LHCN-M2 (cell line): ENCODE measurements around the gene CATSPER1. TPM values are rescaled to one million over a fixed set of nuclear protein-coding genes. Genes with fewer than 3 reads are reported as not detected.

ENCODE experiments used
- DNase-seq: peaks from one replicate; pipeline ENCODE4 v3.0.0-alpha.2; 2012; ENCODE audit warnings: low read depth
- total RNA-seq: library from RNA; depleted of rRNA; stranded (reverse); fragments of >200 nt; gene quantifications from 2 replicates; pipeline ENCODE4 v1.2.3, GENCODE V29; 2014; rRNA removed

CATSPER1 gene
- total RNA-seq, 1 experiment from 2014 or later: 0.75 TPM

- DNase-seq: peak; percentile 41
Measured at GRCh38 chr11:65973439-65974110, 52.7 kb downstream of the CATSPER1 start.

- DNase-seq: no peak
Measured at GRCh38 chr11:65972116-65972515, 54.2 kb downstream of the CATSPER1 start.

- peak; percentile 19 for DNase-seq
Measured at GRCh38 chr11:65968600-65969482, 57.4 kb downstream of the CATSPER1 start.

GRCh38 chr11:65967329-65967934 is 58.8 kb downstream of the CATSPER1 start:
- DNase-seq: no peak

Other genes starting within 250 kb of the CATSPER1 start
- gene AP5B1, start 245.5 kb downstream of the CATSPER1 start, total RNA-seq: 12.8 and 14.1 TPM in 2 replicates
- not detected in 2 replicates for gene OVOL1, start 239.4 kb downstream of the CATSPER1 start, total RNA-seq
- gene SNX32, start 192.5 kb downstream of the CATSPER1 start, total RNA-seq: 0.45 and 0.69 TPM in 2 replicates
- 1,867 and 1,951 TPM in 2 replicates for gene CFL1, start 168.3 kb downstream of the CATSPER1 start, total RNA-seq
- gene MUS81, start 166.0 kb downstream of the CATSPER1 start, total RNA-seq: 49.4 and 51.7 TPM in 2 replicates
- gene EFEMP2, start 153.7 kb downstream of the CATSPER1 start, total RNA-seq: 217 and 228 TPM in 2 replicates
- gene CTSW, start 146.6 kb downstream of the CATSPER1 start, total RNA-seq: 0.40 TPM in 1 of 2 replicates, not detected in the other
- 165 and 171 TPM in 2 replicates for gene FIBP, start 138.0 kb downstream of the CATSPER1 start, total RNA-seq
- gene CCDC85B, start 135.8 kb downstream of the CATSPER1 start, total RNA-seq: 91.2 and 95.5 TPM in 2 replicates
- 257 and 266 TPM in 2 replicates for gene FOSL1, start 126.1 kb downstream of the CATSPER1 start, total RNA-seq
- 57.1 and 69.1 TPM in 2 replicates for gene C11orf68, start 107.4 kb downstream of the CATSPER1 start, total RNA-seq
- 375 and 383 TPM in 2 replicates for gene DRAP1, start 107.1 kb downstream of the CATSPER1 start, total RNA-seq
- gene TSGA10IP, start 81.0 kb downstream of the CATSPER1 start, total RNA-seq: 0.06 TPM in 1 of 2 replicates, not detected in the other
- 36.0 and 45.7 TPM in 2 replicates for gene SART1, start 64.7 kb downstream of the CATSPER1 start, total RNA-seq
- gene EIF1AD, start 24.3 kb downstream of the CATSPER1 start, total RNA-seq: 47.0 and 53.3 TPM in 2 replicates
- gene BANF1, start 24.0 kb downstream of the CATSPER1 start, total RNA-seq: 67.8 and 70.4 TPM in 2 replicates
- gene CST6, start 14.5 kb downstream of the CATSPER1 start, total RNA-seq: not detected in 2 replicates
- not detected in 2 replicates for gene GAL3ST3, start 22.7 kb upstream of the CATSPER1 start, total RNA-seq
- 156 and 163 TPM in 2 replicates for gene SF3B2, start 25.9 kb upstream of the CATSPER1 start, total RNA-seq
- 26.0 and 30.0 TPM in 2 replicates for gene PACS1, start 43.8 kb upstream of the CATSPER1 start, total RNA-seq
- gene KLC2, start 231.2 kb upstream of the CATSPER1 start, total RNA-seq: 22.9 and 27.8 TPM in 2 replicates
- gene RAB1B, start 242.2 kb upstream of the CATSPER1 start, total RNA-seq: 184 and 193 TPM in 2 replicates